ENCODE measurements around the gene NLN.
"Not testable (repeated sequence)": the region's sequence is repeated elsewhere in the genome, so short reads cannot be mapped to it uniquely, and the experiment has no call there.

NLN gene

DNA sequence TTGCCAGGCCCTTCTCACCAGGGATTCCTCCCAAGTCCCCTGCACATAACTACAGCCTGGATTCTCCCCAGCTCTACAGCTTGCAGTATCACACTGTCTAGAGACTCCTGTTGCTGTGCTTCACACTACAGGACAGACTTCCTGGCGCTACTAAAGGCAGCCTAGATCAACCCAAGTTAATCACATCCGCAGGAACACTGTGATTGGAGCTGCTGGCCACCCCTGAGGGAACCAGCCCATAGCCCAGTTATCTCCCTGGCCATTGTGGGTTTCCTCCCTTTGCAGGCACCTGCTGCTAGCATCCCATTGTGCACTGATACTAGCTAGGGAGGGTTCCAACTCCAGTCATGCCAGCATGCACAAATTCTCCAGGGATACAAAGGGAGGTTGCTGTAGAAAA lies 53.5 kb downstream of the NLN start:
- H3K27ac ChIP-seq: no peak overlapping the region
- no peak for TF ChIP-seq ZFX (IDR thresholded peaks at IDR 0.05)
- TF ChIP-seq, protein P1, sequence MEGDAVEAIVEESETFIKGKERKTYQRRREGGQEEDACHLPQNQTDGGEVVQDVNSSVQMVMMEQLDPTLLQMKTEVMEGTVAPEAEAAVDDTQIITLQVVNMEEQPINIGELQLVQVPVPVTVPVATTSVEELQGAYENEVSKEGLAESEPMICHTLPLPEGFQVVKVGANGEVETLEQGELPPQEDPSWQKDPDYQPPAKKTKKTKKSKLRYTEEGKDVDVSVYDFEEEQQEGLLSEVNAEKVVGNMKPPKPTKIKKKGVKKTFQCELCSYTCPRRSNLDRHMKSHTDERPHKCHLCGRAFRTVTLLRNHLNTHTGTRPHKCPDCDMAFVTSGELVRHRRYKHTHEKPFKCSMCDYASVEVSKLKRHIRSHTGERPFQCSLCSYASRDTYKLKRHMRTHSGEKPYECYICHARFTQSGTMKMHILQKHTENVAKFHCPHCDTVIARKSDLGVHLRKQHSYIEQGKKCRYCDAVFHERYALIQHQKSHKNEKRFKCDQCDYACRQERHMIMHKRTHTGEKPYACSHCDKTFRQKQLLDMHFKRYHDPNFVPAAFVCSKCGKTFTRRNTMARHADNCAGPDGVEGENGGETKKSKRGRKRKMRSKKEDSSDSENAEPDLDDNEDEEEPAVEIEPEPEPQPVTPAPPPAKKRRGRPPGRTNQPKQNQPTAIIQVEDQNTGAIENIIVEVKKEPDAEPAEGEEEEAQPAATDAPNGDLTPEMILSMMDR (conservative IDR thresholded peaks at IDR 0.05): no peak

DNA sequence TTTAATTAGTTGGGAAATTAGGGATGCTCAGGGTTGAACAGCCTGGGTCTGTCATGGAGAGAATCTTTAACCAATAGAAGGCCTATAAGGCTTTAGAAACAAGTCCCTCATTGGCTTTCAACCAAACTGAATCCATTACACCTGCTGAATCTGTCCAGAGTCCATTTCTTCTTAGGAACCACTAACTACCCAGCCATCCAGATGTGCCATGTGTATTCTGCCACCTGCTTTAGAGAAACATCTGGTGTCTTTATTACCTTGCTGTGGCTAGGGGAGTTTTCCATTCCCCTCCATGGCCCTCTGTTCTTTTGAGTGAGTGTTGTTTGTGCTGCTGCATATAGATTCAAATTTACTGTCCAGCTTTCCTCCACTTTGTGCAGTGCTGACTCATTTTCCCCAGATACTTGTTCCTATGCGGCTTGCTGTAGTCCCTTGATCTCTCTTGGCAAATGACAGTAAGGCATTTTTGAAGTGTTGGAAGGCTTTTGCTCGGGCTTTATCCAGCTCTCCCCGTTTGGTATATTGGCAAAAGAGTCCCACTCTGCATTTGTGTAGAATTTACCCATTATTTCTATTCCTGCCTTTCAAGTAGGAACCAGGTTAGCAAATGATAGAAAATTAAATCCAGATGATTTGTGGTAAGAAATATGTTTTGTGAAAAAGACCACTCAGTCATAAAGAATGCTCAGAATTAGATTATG lies 54.6 kb downstream of the NLN start:
- TF ChIP-seq, protein P1 (conservative IDR thresholded peaks at IDR 0.05): no peak
- no peak for TF ChIP-seq ZFX (IDR thresholded peaks at IDR 0.05)
- H3K27ac ChIP-seq: no peak overlapping the region

- TF ChIP-seq, protein P1 (conservative IDR thresholded peaks at IDR 0.05): no peak
- TF ChIP-seq ZFX (IDR thresholded peaks at IDR 0.05): no peak
Measured at GRCh38 chr5:65778126-65778525, 56.1 kb downstream of the NLN start.

DNA sequence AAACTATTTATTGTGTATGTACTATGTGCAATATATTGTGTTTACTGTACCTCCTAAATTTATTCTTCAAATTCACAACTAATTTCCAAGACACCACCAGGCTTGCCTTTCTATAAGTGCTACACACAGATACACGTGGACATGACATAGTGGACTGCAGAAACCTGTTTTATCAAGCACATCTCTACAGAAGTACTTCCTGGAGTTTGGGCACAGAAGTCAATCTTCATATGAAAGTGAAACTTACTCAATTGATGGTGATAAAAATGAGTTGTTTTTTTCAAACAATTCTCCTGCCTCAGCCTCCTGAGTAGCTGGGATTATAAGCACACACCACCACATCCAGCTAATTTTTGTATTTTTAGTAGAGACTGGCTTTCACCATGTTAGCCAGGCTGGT lies 57.6 kb downstream of the NLN start:
- H3K27ac ChIP-seq: no peak overlapping the region
- TF ChIP-seq, protein P1 (conservative IDR thresholded peaks at IDR 0.05): no peak
- no peak for TF ChIP-seq ZFX (IDR thresholded peaks at IDR 0.05)

More at GRCh38 chr5:65778126-65778525, 56.1 kb downstream of the NLN start:
- no peak overlapping the region for H3K27ac ChIP-seq

DNA sequence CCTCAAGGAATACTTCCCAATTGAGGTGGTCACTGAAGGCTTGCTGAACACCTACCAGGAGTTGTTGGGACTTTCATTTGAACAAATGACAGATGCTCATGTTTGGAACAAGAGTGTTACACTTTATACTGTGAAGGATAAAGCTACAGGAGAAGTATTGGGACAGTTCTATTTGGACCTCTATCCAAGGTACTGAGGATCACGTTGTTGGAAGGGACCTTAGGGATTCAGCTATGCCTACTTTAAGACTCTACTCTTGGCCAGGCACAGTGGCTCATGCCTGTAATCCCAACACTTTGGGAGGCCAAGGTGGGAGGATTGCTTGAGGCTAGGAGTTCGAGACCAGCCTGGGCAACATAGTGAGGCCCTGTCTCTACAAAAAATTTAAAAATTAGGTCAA lies 66.3 kb downstream of the NLN start:
- not testable (repeated sequence) for H3K27ac ChIP-seq

- no peak overlapping the region for H3K27ac ChIP-seq
- TF ChIP-seq, protein P1 (conservative IDR thresholded peaks at IDR 0.05): no peak
- no peak for TF ChIP-seq ZFX (IDR thresholded peaks at IDR 0.05)
Measured at GRCh38 chr5:65790371-65791163, 68.6 kb downstream of the NLN start.

DNA sequence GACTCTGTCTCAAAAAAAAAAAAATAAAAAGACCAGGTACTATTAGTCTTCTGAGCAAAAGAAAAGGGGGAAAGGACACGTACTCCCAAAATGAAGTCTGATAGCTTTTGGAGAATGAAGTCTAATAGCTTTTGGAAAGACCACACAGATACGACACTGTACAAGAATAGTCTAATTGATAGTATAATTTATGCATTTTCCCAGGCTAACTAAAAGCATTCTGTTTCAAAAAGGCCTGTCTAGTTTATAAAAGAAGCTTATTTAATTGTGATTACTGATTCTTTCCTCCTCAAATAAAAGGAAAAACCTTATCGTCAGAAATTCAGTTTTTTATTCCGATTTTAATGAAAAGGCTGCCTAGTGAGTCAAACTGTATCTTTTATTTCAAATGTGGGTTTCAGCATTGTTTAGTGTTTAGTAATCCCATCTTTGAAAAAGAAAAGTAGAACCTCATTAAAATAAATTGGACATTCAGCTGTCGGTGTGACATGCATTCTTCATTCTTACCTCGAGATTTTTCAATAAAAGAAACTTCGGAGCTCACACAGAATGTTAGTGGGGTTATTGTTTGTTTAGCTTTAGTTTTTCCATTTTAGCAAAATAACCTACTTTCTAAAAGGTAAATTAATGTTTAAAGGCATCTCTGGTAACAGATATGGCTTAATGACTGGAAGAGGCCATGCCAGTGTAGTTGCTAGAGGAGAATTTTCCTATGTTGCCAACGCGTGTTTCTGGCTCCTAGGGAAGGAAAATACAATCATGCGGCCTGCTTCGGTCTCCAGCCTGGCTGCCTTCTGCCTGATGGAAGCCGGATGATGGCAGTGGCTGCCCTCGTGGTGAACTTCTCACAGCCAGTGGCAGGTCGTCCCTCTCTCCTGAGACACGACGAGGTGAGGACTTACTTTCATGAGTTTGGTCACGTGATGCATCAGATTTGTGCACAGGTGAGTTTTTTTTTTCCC lies 70.0 kb downstream of the NLN start:
- TF ChIP-seq ZFX (IDR thresholded peaks at IDR 0.05): no peak
- TF ChIP-seq, protein P1 (conservative IDR thresholded peaks at IDR 0.05): no peak
- H3K27ac ChIP-seq: no peak overlapping the region
